IPS DF 19.7 (cell line): ENCODE results near the gene SYT6.

Source experiments
- DNase-seq: peaks from one replicate; pipeline ENCODE4 v3.0.0-alpha.2; 2013; ENCODE audit warnings: low read depth, low spot score

SYT6 gene, protein sequence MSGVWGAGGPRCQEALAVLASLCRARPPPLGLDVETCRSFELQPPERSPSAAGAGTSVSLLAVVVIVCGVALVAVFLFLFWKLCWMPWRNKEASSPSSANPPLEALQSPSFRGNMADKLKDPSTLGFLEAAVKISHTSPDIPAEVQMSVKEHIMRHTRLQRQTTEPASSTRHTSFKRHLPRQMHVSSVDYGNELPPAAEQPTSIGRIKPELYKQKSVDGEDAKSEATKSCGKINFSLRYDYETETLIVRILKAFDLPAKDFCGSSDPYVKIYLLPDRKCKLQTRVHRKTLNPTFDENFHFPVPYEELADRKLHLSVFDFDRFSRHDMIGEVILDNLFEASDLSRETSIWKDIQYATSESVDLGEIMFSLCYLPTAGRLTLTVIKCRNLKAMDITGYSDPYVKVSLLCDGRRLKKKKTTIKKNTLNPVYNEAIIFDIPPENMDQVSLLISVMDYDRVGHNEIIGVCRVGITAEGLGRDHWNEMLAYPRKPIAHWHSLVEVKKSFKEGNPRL

DNA sequence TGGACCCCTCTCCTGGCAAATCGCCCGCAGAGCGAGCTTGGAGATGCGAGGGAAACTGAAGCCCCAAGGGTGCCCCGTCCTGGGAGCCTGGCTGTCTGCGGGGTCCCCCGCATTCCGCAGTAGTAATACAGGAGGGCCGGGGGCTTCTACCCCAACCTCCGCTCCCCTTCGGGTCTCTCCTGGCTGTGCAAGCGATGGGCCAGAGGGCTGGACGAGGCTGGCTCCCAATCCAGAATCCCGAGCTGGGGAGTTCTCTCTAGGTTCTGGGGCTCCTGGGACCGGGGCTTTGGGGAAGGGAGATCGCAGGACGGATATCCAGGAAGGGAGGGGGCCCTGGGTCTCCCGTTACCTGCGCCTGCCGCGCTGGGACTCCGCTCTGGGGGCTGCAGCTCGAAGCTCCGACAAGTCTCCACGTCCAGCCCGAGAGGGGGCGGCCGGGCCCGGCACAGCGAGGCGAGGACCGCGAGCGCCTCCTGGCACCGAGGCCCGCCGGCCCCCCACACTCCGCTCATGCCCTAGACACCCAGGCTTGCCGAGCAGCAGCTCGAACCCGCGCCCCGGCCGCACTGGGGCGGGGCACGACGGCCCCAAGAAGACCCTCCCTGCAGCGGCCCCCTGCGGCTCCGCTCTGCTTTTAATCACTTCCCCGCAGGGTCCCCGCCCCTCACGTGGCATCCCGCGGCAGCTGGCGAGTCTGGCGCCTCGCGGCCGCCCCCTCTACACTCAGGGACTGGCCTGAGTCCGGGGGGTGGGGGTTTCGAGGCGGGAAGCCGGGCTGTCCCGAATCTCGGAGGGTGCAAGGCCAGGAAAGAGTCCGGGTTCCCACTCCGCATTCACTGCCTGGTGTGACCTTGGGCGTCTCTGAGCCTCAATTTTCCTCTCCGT lies at the start of gene SYT6:
Gene SYT6, minus strand, starts transcription at position 609 of the 885 bp plus-strand sequence. Its CDS starts 97 bp downstream, at position 512.
- no peak for DNase-seq

DNA sequence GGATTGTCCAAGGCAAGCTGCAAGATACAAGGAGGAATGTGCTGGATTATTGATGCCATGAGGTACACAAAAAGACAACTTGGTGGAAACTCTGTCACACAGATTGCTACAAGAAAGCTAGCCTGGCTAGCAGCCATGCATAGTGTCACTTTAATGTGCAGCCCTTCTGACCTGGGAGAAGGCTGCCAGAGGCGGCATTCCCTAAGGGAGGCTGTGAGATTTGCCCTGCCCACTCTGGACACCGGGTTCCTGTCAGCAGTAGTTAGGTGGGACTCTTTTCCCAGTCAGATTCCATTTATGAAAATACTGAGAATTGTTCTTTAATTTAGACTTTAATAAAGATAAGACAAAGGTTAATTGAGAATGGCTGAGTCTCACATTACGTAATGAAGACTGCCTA lies 47.8 kb upstream of the SYT6 start:
- DNase-seq = no peak

DNA sequence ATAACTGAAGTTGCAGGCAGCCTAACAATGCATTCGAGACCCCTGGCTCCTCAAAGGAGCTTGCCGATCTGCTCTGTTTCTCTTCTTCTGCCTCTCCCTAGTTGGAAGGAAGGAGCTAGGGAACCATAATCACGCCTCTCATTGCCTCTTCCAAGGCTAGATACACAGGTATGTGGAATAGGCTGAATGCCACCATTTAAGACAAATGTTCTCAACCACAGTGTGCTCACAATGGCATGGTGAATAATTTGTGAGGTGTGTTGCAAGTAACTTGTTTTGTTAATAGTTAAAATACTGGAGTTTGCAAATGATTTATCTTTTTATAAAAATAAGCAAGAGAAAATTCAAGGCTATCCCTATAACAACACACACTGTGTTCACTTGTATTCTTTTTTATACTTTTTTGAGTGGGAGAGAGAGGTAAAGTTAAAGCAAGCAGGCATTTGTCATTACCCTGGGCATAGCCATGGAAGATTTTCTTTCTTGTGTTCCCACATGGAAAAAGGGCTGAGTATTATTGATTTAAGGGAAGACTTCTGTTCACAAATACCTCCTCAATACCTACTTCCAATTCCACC lies 45.4 kb upstream of the SYT6 start:
- no peak for DNase-seq

DNA sequence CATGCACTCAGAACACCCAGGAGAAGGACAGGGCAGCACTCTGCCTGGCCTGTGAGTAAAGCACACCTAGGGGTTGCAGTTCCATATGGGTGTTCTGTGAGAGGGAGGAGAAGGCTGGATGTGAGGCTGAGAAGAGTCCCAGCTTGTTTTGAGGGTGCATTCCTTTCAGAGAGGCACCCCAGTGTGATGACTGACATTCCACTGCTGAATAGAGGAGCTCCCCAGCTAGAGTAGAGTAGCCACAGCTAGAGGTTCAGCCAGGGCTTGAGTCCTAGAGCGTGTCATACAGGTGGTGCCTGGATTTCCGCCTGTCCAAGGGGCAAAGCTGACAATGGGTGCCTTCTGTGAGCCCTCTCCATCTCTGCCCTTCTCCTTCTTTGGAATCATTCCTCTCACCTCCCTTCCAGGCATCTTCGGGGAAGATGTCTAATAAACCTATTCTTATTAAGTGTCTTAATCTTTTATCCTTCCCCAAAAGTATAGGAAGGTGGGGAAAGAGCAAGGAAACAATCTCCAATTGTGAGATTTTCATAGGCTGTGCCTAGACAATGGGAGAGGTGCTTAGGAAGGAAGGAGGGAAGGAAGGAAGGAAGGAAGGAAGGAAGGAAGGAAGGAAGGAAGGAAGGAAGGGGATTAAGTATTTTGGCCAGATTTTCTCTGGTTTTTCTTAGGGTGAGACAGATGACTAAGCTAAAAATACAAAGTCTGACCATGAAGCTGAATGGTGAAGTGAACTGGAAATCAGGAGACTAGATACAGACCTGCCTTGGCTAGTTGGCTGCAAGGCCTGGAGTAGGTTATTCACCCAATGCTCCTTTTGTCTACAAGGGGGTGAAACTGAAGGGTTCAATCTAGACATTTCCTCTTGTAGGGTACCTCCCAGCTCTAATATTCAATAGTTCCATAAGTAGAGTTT lies 43.6 kb upstream of the SYT6 start:
- no peak for DNase-seq

DNA sequence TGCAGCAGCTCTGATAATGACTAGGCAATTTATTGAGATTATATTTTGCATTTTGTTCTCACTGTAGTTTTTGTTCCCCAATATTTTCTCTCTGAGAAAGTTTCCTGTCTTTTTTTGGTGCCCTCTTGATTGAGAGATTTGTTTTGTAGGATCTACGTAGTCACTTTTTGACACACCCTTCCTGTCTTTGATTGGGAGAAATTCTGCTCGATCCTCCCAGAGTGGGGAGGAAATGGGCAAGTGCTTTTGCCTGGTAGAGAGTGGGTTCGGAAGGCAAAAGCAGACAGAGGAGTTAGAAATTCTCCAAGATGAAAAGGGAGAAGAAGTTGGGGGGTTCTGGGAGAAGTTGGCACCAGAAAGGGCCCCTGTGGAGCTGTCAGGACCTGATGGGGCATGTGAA lies 42.1 kb upstream of the SYT6 start:
- DNase-seq = no peak

DNA sequence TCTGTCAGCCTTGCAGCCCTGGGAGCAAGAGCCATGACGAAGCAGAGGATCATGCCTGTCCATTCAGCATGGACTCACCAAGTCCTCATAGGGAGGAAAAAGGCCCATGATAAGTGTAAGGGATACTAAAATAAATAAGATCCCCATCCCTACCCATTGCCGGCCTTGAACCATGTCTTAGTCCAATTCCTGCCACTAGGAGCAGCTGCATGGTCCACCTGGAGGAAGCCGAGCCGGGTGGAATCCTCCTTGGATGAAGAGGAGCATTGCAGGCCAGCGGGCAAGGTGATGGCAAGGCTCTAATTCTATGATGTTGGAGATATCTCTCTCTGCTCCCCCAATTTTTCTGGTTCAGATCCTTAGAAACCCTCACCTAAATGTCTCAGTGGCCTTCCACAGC lies 38.7 kb upstream of the SYT6 start:
- DNase-seq = no peak

DNA sequence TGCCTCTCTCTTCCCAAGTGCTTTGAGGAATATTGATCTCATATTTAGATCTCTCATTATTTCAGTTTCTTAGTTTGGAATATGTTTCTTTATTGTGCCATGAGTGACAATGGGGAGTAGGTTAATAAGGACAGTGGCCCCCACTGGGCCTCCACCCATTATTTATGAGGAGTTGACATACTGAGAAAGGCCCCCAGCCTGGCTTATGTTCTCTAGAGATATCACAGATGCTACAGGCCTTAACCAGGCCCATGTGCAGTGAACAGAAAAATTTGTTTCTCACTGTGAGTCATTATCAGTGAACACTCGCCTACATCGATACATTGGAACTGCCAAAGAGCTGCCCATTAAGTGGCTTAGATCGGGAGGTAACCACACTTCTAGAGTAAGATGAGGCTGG lies 35.7 kb upstream of the SYT6 start:
- DNase-seq = no peak

DNA sequence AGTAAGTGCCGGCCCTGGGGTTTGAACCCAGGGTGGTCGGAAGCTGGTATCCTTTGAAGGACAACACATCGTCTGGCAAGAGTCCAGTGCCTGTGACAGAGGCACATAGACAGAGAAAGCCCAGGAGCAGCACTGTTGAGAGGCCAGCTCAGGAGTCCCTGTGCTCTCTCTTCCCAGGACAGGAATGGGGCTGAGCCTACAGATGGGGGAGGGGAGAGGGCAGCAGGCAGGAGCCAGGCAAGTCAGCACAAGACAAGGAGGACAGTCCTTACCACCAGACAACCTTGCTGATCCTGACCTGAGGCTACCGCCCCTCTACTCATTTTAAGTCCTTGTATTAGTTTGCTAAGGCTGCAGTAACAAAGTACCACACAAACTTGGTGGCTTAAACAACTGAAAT lies 27.7 kb upstream of the SYT6 start:
- no peak for DNase-seq

DNA sequence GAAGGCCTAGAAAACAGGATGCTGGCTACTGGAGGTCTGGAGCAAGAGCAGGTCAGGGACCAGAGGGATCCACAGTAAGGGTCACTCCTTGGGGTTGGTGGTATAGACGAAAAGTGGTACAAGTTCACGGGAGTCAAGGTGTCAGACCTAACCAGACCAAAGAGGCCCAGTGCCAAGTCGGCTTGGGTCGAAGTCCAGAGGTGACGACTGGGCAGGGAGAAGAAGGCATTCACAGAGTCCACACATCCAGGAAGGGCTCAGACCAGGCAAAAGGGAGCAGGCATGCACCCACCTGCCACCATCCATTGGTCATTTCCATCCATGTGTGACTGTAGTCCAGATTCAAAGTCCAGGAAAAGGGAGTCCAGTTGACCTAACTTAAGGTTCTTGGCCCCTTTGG lies 27.1 kb upstream of the SYT6 start:
- DNase-seq = no peak

DNA sequence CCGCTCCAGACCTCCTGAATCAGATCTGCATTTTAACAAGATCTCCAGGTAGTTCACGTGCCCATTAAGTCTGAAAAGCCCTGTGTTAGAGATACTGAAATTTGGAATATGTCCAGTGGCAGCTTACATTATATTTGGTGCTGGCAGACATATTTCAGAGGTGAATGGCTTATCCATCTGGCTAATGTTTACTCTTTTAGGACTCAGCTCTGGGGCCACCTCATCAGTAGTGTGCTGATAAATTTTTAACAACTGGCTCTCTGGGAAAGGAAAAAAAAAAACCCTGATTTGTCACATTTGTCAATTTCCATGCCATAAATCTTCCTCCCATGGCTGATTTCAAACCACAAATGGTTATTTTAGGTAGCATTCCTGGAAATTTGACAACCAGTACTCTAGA lies 25.3 kb upstream of the SYT6 start:
- DNase-seq = no peak

DNA sequence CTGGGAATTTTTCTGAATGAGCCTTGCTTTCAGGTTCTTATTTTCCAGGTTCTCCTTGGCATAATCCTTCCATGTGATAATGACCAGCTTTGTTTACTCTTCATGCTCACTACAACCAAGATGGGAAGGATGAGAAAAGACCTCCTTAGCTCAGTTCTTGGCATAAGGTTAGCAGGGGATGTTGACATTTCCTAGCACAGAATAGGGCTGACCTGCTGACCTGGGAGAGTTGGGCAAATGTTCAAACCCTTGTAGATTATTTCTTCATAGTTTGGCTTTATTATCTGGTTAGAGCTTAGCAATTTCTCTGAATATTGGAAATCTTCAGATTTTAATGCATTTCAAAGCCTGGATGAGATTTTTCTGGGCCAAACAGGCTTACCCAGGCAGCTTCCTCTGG lies 23.6 kb upstream of the SYT6 start:
- no peak for DNase-seq

DNA sequence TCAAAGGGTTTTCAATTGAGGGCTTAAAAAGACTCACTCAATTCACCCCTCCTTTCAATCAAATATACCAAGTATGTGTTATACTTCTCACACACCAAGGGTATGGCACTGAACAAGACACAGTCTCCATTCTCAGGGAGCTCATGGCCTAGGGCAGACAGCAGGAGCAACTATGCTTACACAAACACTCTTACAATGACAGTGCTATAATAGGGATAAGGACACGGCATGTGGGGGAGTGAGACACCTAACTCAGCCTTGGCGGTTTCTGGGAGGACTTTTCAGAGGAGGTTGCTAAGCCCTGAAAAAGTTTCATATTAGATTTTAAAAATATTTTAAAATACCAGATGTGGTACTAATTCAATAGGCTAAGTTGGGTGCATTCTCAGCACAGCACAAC lies 22.7 kb upstream of the SYT6 start:
- no peak for DNase-seq

DNA sequence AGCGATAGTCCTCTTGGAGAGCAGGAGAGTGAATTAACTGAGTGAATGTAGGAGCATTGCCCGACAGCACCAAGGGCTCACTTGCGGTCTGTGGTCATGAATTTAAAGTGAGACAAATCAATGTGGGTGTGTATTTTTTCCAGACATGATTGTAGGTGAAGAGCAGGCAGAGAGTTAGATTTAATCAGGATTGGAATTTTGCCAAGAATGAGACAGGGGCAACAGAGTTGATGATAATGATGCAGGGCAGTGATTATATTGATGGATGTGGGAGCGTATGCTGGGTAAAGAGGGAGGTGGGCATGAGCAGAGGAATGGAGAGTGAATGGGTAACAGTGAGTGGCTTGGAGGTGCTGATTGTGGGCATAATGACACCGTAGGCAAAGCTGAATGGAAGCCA lies 20.0 kb upstream of the SYT6 start:
- DNase-seq = no peak

DNA sequence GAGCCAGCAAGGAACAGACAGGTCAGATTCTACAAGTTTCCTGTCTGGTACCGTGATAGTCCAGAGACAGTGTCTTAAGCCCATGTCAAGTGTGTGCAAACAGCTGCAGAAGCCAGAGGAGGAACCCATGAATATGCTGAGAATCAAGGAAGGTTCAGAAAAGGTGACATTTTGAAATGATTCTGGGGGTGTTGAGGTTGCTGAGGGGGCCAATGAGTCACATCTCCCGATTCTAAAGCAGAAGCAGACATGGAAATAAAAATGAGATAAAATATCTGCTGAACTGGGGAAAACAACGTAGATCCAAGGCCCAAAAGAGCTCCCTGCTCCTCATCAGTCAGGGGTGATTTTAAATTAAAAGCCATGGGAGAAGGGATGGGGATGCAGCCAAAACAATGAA lies 15.8 kb upstream of the SYT6 start:
- no peak for DNase-seq

DNA sequence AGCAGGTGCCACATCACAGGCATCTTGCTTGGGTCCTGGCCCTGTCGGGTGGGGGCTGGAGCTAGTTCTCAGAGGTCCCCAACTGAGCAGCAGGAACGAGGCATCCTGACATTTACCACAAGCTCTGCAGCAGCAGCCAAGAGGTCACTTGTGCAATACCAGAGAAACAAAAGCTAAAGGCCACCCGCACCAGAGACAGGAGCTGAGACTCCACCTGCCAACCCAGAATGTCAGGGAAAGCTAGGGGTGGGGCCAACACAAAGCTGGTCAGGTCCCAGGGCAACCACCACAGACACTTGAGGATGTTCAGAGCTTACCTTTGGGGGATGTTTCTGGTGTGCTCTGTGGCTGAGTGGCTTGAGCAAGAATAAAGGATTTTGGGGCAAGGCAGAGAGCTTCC lies 13.6 kb upstream of the SYT6 start:
- DNase-seq = no peak

DNA sequence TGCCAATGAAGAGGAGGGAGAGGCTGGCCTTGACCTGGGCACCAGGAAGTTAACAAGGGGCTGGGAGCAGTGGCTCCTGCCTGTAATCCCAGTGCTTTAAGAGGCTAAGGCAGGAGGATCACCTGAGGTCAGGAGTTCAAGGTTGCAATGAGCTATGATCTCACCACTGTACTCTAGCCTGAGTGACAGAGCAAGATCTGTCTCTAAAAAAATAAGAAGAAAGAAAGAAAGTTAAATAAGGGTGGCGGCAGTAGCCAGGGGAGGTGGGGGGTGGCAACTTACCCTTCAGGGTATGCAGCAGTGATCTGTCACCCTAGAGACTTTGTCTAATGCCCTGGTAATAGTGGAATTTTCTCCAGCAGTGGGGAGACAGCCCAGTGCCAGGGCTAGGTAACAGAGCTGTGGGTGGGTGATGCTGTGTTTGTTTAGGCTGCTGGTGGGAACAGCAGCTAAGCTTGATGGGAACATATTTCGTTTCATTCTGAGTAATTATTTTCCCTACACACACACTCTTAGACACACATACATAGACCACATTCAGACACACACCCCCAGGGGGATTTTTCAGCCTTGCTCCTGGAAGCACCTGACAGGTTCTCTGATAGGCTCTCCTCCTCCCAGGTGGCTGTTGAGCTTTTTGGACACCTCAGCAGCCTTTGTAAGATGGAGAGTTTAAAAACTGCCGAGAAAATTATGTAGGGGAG lies 11.3 kb upstream of the SYT6 start:
- no peak for DNase-seq

DNA sequence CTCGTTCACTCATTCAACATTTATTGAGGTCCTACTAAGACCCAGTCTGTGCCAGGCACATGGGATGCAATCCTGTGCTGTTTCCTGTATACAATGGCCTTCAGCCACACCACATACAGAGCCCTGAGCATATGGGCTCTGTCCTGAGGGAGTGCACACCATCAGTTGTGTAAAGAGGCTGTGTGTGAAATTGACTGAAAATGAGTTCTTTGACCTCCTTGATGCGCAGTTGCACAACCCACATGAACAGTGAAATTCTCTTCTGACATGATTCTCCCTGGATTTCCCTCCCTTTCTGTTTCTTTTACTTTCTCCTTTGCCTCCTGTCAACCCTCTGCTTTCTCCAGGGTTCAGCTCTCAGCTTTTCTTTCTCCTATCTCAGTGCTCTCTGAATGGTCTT lies 6.3 kb upstream of the SYT6 start:
- DNase-seq = no peak

DNA sequence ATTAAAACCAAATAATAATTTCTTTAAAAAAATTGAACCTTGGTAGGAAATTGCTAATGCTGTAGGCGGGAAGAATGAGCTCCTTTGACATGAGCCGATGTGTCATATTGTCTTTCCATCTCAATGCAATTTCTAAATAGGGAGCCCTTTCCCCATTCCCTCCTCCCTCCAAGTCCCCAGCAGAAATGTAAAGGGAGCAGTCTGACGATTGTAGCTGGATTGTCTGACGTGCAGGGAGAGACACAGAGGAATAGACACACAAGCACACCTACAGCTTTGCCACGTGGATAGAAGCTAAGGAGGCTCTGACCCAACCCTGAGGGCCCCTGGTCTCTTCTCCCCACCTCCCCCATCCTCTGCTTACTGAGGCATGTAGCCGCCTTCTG lies 3.6 kb upstream of the SYT6 start:
- no peak for DNase-seq

DNA sequence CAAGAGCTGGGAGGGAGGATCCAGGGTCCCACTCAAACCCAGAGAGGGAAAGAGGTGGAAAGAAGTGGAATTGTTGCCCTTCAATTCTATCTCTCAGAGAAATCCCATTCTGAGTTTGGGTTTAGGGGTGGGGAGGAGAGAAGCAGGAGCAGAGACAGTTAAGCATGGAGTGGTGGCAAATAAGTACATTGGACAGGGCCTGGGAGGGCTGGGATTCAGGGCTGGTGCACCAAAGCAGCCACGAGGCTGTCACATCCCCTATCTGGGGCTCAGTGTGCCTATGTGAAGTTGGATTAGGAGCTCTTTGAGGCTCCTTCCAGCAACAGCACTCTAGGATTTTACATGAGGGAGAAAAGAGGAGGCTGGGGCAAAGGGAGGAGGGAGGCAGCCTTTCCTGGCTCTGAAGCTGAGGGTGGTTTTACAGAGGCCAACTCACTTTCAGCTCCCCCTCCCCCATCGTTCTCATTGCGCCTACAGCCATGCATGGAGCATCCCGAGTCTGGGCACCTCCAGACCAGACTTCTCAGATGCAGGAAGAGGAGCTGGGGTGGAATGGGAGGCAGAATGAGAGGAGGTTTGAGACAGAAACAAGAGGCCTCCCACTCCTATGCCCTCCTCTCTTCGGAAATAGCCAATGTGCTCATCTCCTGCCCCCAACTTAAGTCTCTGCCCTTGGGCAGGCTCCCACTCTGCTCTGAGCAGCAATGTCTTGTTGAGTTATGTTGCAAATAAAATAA lies 3.0 kb upstream of the SYT6 start:
- no peak for DNase-seq

DNA sequence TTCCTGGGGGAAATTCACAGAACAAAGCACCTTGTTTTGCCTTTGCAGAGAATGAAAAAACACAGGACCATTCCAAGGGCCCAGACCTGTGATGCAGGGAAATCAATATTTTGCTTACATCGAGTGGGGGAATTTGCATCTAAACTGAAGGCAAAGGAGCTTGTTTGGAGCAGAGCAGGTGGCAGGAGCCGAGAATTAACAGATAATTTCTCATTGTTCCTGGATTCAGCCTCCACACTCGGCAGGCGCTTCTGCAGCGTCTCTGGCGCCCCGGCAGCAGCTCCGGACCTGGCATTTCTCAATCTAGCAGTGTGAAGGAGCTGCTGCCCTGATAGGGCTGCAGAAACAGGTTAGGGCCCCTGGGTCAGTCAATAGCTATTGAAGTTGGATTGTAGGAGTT lies 2.0 kb upstream of the SYT6 start:
- DNase-seq = no peak
